Fibroblast of upper back skin (primary cell): ENCODE data around the gene ACVR2A.

Experiments used
- DNase-seq: peaks from one replicate; pipeline ENCODE4 v3.0.0-alpha.2; 2013

ACVR2A gene

DNA sequence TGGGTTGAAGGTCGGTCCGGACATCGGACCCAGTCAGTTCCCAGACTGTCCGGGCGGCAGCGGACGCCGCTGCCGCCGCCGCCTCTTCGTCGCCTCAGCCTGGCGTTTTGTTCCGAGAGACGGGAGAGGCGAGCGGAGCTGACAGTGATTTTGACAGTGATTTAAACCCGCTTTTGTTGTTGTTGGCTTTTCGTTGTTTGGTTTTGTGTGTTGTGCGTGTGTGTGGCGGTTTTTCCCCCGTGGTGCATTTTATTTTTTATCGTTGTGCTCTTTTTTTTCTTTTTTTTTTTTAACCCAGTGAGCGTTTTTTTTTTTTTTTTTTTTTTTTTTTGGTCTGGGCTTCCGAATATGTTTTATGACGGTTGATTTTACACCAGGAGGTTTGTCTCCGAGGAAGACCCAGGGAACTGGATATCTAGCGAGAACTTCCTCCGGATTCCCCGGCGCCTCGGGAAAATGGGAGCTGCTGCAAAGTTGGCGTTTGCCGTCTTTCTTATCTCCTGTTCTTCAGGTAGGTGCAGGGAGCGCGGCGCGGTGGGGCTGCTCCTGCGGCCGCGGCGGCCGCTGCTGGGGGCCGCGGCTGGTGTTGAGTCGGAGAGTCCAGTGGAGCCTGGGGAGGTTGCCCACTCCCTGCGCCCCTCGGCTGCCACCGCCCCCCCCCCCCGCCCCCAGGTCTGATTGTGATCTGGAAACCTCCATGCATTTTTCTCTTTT lies at the start of gene ACVR2A:
Gene ACVR2A, plus strand, starts transcription at position 333 of the 714 bp plus-strand sequence. Its CDS starts 124 bp downstream, at position 457.
- peak; percentile 25 for DNase-seq

DNA sequence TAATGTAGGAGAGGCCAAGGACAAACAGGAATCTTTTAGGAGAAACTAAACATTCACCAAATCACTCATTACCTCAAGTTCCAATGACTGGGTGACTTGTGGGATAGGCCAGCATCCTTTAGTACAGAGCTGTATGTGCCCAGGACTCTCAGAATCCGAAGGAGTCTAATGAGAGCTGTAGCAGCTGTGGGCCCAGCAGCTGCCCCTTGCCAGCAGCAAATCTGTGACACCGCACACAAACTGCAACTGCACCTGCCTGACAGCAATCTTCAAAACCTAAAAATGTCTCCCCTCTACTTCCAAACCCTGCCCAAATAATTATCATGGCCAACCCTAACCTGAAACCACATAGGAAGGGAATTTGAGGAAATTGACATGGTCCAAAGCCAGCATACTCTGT lies 44.5 kb upstream of the ACVR2A start:
- DNase-seq: no peak

DNA sequence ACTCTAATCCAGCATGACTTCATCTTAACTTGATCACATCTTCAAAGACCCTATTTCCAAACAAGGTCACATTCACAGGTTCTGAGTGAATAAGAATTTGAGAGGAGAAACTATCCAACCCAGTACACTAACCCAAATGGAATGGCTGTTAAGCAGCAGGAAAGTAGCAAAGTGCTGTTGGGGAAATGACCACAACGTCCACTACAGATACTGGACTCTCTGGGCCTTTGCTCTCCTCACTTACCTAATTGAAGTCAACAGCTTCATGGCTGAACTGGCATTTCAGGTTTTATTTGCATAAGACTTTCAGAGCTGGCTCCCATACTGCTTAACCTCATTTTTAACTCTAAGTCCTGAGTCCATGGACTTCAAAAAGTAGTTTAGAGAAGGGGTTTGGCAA lies 38.0 kb upstream of the ACVR2A start:
- no peak for DNase-seq

DNA sequence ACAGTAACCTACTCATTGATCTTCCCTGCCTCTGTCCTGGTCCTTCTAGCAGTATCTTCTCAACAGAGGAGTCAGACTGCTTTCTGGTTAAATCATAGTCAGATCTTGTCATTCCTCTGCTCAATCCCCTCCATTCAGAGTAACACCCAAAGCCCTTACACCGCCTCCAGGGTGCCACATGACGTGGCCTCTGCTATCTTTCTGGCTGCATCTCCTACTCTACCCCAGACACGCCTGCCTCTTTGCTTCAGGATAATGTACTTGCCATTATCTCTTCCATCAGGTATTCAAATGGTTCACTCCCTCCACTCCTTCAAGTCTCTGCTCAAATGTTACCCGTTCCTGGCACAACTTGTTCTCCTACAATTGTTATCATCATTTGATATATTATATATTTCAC lies 36.3 kb upstream of the ACVR2A start:
- DNase-seq: no peak

DNA sequence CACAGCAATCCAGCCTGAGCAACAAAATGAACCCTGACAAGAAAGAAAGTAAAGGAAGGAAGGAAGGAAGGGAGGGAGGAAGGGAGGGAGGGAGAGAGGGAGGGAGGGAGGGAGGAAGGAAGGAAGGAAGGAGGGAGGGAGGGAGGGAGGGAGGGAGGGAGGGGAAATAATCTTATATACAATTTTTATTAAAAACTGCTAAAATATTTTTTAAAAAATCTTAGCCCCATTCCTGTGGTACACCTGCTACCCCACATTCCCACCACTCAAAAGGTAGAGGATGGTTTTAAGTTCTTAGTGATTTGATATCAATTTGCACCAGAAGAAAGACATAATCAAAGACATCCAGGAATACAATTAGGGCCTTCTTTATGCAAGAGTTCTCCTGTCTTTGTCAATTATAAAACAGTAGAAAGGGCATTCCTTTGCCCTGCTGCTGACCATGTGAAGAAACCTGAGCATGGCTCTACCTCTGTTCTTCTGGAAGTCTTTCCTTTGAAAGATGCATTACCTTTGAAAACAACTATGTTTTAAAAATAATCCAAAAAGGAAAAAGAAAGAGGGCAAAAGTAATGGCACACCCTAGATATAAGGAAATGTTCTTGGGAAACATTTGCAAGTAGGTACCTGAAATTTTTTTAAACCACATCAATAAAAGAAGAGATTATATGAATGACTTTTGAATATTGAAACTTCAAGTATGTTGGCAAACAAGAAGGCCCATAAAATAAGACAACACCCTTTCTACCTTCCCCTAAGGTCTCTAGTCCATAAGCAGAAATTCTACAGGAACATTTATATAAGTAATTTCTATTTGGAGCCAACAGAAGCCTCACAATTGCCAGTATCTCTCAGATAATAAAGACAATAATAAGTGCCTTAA lies 33.7 kb upstream of the ACVR2A start:
- no peak for DNase-seq

DNA sequence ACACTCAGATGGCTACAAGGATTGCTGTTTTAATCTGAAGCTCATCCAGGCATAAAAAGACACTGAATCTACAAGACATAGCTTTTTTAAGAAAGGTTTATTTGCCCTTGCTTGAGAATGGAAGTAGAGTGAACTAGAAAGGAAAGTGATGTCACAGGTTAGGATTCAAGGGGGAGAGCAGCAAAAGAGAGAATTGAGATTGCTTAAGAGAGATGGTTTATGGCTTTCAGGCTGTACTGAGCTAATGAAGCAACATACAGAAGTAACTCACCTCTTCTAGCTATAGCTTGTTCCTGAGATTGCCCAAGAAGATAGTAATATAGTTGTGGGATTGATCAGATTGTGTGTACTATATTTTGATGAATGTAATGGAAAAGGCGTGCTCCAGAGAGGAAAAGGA lies 26.1 kb upstream of the ACVR2A start:
- DNase-seq: peak; percentile 3

DNA sequence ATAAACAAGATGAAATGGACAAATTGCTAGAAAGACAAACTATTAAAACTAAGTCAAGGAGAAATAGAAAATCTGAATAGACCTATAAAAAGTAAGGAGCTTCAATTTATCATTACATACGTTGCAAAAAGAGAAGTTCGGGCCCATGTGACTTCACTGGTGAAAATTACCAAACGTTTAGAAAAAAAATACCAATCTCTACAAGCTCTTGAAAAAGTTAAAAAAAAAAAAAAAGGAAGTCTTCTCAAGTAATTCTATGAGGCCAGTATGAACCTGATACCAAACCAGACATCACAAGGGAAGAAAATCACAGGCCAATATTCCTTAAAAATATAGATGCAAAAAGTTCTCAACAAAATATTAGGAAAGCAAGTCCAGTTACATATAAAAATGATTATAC lies 20.2 kb upstream of the ACVR2A start:
- DNase-seq: no peak

DNA sequence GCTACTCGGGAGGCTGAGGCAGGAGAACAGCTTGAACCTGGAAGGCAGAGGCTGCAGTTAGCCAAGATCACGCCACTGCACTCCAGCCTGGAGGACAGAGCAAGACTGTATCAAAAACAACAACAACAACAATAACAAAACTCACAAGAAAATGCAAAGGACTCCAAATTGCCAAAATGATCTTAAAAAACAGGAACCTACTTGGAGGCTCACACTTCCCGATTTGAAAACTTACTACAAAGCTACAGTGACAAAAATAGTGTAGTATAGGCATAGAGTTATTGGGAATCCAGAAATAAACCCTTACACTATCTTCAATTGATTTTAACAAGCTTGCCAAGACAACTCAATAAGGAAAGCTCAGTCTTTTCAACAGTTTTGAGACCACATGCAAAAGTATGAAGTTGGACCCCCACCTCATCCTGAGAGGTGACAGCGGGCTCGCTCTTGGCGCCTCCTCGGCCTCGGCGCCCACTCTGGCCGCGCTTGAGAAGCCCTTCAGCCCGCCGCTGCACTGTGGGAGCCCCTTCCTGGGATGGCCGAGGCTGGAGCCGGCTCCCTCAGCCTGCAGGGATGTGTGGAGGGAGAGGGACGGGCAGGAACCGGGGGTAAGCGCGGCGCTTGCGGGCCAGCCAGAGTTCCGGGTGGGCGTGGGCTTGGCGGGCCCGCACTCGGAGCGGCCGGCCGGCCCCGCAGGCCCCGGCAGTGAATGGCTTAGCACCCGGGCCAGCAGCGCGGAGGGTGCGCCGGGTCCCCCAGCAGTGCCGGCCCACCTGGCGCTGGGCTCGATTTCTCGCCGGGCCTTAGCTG lies 18.3 kb upstream of the ACVR2A start:
- DNase-seq: no peak

DNA sequence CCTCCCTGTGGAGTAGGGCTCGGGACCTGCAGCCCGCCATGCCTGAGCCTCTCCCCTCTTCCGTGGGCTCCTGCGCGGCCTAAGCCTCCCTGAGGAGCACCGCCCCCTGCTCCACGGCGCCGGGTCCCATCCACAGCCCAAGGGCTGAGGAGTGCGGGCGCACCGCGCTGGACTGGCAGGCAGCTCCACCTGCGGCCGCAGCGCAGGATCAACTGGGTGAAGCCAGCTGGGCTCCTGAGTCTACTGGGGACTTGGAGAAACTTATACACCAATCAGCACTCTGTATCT lies 17.8 kb upstream of the ACVR2A start:
- no peak for DNase-seq

DNA sequence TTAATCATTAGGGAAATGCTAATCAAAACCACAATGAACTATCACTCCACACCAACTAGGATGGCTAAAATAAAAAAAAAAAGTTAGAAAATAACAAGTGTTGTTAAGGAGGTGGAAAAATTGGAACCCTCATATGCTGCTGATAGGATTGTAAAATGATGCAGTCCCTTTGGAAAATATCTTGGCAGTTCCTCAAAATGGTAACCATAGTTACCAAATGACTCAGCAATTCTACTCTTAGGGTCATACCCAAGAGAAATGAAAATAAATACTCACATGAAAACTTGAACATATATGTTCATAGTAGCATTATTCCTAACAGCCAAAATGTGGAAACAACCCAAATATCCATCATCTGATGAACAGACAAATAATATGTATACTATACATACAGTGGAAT lies 15.7 kb upstream of the ACVR2A start:
- peak; percentile 86 for DNase-seq

DNA sequence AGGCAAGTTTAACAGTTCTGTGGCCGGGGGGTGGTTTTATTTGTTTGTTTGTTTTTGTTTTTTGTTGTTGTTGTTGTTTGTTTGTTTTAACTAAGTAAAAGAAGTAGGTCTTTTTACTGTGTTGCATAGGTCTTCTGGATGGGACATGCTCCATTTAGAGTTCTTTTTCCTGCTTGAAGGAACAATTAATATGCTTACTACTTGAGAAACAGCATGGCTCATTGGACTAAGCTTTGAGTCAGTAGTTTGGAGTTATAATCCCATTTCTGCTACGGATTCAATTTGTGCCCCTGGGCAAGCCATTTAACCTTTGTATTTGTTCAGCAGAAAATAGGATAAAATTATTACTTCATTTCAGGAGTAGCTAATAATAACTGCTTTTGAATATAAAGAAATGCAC lies 8.7 kb upstream of the ACVR2A start:
- no peak for DNase-seq

DNA sequence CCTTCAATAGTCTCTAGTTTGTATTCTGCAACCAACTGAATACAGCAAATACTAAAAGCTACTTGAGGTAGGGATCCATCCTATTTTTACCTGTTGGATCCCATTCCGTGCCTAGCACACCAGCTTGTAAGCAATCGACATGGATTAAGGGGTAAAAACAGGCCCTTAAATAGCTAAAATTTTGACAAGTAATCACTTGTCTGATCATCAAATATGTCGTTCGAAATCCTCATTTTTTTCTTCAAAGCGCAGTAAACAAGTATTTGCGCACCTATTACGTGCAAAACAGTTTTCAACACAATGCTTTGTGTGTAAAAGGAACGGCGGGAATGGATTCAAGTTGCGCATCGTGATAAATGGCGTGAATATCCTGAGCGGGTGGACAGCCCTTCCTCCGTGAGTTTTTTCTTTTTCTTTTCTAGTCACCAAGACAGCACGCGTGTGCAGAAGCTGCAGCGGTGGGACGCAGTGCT lies 1.4 kb upstream of the ACVR2A start:
- no peak for DNase-seq

DNA sequence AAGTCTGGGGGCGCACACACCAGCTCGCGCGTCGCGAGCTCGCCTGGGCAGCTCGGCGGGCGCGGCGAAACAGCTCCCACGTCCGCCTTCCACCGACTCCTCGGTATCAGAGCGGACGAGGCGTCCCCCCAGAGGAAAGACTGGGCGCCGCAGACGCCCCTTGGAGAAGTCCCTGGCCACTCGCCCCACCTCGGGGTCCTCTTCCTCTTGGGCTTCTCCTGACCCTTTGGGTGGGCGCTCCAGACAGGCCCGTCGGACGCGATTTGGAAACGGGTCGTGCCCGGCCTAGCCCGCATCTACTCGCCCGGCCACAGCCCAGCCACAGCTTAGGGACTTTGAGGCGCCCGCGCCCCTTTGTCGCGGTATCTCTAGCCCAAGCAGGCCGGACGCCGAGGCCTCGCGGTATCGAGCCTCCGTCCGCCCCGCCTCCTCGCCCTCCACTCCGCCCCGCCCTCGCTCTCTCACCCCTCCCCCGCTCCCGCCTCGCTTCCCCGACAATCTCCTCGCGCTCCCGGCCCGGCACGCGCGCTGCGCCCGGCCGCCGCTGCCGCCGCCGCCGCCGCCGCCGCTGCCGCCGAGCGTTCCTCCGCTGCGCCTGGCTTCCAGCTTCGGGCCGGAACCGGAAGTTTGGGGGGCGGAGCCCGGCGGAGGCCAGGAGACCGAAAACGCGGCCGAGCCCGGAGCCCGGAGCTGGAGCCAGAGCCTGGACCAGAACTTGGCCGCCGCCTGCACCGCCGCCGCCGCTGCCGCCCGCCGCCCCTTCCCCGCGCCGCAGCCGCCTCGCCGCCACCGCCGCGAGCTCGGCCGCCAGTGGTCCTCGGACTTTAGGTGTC lies 749 bp upstream of the ACVR2A start:
- DNase-seq: peak; percentile 88

DNA sequence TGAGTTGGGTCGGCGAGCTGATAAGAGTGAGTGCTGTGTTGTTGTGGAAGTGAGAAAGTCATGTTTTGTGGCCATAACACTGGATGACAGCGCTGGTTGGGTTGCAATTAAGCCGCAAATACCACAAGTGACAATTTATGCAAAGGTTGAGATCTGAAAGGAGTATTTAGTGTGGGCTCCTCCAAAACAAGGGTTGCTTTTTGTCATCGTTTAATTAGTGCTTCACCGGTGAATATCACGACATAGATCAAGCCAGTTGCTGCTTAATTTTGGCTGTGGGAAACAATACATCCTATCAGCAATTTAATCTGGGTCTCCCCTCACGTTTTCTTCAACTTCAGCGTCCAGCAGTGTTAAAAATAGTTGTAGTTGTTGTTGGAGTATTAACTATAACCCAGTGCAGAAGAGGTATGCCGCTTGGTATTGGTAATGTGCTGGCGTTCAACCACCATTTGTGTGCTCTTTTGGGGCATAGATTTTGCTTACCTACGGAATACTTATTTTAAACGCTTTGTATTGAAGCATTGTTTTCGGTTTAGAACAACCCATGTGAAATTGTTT lies 662 bp downstream of the ACVR2A start:
- DNase-seq: peak; percentile 3

DNA sequence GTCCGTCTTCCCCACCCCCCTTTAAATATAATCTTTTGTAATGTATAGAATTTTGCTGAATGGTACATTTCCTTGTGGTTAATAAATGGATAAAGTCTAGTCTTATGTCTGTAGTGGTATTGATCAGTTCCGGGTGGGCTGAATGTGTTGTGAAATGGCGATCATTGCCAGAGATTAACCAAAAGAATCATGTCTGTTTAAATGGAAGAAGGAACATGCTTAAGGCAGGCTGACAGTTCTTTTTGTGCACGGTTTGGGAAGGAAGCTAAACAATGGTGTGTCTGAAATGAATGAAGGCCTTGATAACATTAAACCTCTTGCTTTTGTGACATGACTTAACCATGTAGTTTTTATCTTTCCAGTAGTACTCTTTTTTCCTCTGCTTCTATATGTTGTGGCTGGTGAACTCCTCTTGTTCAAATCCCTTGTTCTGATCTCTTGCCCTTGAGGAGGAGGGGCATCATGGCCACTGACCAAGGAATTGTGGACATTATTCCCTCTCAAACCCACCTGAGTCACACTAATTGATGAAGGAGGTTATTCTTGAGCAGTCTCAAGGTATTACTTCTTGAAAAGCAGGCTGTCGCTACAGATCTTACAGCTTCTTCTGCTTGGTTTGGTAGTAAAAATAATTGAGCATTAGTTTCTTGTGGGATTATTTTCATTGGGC lies 1.7 kb downstream of the ACVR2A start:
- no peak for DNase-seq

DNA sequence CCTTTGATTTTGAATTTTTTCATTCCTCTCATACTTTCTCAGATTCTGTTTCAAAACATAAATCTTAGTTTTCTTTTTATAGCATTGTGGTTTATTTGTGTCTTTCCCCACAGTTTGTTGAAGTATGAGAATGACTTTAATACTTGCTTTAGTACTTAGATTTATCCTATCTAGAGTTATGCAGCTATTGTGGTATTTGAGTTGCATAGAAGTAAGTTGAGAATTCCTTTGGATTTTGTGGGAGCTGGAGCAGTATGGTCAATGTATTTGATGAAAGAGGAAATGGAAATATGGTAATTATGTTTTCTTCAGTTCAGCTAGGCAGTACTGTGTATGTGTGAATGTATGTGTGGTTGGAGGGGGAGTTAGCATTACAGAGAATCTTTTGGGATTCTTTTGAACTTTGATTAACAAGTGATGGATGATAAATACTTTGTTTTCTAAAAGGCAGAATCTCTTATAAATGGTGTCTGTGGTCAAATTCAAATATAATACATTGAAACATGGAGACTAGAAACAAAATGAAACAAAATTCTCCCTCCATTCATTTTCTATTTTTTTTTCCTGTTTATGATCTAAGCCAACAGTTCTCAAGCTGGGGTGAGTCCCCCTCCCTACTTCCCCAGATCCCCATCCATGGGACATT lies 3.0 kb downstream of the ACVR2A start:
- peak; percentile 36 for DNase-seq

DNA sequence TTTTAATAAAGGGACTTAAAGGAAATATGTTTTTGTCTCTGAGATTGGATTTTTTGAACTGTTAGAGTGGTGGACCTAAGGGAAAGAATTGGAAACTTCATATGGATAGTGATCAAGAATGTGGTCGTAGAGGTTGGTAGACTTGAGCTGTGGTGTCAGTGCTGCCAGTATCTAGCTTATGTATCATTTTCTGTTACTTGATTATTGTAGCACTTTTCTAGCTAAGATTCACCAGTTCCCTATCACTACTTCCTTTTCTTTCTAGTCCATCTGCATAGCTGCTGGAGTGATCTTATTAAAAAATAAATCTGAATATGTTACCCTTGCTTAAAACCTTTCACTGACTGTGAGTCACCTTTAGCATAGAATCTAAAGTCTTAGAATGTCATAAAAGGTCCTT lies 6.0 kb downstream of the ACVR2A start:
- no peak for DNase-seq

DNA sequence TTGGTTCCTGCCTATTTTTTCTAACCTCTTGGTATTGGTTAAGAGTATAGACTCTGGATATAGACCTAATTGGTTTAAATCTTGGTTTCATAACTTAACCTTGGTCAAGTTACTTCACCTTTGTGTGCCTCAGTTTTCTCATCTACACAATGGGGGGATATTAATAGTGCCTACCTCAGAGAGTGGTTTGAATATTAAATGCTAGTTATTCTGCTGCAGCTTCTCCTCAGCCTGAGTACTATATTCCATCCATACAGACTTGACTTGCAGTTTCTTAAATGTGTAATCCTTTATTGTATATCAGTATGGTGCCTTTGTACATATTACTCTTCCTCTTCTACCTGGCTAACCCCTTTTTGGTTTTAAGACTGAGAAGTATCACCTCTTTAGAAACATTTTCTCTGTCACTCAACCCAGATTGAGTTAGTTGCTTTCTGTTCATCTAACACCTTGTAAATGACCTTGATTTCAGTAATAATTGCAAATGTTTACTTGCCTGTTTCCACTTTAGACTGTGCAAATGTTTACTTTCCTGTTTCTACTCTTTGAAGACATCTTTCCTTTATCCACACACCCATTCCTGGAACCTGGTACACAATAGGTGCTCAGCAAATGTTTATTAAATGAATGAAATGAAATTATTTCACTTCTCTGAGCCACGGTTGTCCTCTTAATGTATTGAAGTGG lies 6.6 kb downstream of the ACVR2A start:
- DNase-seq: no peak

DNA sequence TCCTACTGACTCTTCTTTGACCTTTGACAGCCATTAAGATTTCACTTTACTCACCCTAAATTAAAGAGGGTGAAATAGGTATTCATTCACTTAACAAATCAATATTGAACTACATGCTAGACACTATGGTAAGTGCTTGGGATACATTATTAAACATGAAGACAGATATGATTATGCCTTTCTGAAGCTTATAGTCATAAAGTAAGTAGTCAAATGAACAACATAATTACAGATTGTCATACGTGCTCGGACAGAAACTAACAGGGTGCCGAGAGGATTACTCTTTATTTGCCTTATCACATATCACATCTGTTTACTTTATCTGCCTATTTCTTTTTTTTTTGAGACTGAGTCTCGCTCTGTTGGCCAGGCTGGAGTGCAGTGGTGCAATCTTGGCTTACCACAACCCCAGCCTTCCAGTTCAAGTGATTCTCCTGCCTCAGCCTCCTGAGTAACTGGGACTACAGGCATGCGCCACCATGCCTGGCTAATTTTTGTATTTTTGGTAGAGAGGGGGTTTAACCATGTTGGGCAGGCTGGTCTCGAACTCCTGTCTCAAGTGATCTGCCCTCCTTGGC lies 9.8 kb downstream of the ACVR2A start:
- no peak for DNase-seq

DNA sequence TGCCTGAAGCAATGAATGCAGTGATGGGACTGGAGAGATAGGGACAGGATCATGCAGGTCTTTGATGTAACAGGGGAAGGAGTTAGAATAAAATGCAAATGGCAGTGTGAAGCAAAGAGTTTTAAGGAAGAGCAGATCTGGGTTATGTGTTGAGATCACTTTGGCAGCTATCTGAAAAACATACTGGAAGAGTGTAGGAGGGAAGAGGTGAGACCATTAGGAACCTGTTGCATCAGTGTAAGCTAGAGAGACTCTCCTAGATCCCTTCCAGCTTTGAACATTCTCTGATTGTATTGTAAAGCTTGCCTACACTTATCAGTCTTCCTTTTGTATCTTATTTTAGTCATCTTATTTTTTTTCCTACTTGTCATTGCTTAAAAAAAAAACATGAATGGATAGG lies 10.5 kb downstream of the ACVR2A start:
- no peak for DNase-seq
